ENCODE data around the gene CNPY3. TPM values are rescaled to one million over a fixed set of nuclear protein-coding genes. Genes with fewer than 3 reads are reported as not detected.
A peak's percentile ranks its signal among the peaks of the same experiment; 100 is the strongest.

Gene CNPY3
- total and polyA plus RNA-seq, 2 of the 13 experiments (the other 11 are each of a cell fraction or from before 2014, with no cell fraction given) = 42.3 to 60.2 TPM

DNA sequence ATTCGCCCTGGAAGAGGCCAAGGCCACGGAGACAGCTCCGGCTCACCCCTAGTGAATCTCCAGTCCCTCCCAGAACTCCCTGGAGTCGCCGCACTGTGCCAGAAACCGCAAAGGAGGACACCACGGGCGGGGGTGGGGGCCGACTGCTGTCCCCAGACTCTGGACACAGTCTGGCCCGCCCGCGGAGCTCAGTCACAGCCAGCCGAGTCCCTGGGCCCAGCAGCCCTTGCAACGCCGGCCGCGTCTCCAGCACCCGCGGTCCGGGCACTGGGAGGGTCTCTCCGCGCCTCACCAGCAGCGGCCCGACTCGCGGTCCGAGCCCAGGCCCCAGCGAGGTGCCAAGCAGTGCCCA, 49.2 kb downstream of the CNPY3 start (continued):
- TF ChIP-seq, protein P1, sequence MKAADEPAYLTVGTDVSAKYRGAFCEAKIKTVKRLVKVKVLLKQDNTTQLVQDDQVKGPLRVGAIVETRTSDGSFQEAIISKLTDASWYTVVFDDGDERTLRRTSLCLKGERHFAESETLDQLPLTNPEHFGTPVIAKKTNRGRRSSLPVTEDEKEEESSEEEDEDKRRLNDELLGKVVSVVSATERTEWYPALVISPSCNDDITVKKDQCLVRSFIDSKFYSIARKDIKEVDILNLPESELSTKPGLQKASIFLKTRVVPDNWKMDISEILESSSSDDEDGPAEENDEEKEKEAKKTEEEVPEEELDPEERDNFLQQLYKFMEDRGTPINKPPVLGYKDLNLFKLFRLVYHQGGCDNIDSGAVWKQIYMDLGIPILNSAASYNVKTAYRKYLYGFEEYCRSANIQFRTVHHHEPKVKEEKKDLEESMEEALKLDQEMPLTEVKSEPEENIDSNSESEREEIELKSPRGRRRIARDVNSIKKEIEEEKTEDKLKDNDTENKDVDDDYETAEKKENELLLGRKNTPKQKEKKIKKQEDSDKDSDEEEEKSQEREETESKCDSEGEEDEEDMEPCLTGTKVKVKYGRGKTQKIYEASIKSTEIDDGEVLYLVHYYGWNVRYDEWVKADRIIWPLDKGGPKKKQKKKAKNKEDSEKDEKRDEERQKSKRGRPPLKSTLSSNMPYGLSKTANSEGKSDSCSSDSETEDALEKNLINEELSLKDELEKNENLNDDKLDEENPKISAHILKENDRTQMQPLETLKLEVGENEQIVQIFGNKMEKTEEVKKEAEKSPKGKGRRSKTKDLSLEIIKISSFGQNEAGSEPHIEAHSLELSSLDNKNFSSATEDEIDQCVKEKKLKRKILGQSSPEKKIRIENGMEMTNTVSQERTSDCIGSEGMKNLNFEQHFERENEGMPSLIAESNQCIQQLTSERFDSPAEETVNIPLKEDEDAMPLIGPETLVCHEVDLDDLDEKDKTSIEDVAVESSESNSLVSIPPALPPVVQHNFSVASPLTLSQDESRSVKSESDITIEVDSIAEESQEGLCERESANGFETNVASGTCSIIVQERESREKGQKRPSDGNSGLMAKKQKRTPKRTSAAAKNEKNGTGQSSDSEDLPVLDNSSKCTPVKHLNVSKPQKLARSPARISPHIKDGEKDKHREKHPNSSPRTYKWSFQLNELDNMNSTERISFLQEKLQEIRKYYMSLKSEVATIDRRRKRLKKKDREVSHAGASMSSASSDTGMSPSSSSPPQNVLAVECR (CRISPR knock-in tag; IDR thresholded peaks at IDR 0.05; ENCODE audit: borderline replicate concordance) = 0 out of 2 replicates have a peak, but pooled peaks have one; percentile 62
- TF ChIP-seq ZNF382 (CRISPR knock-in tag; IDR thresholded peaks at IDR 0.05; ENCODE audit: borderline replicate concordance) (no peak), SKIL (CRISPR knock-in tag; IDR thresholded peaks at IDR 0.05; ENCODE audit: borderline replicate concordance) (no peak), KDM6A (CRISPR knock-in tag; IDR thresholded peaks at IDR 0.05; ENCODE audit: low read depth) (no peak), ZNF704 (CRISPR knock-in tag; IDR thresholded peaks at IDR 0.05; ENCODE audit: borderline replicate concordance) (no peak), TBP (CRISPR knock-in tag; IDR thresholded peaks at IDR 0.05) (no peak), ZFP91 (CRISPR knock-in tag; IDR thresholded peaks at IDR 0.05; ENCODE audit: borderline replicate concordance) (no peak), CBFB (CRISPR knock-in tag; IDR thresholded peaks at IDR 0.05) (peak; percentile 16; the same call in 1 of the 2 replicates), ZNF513 (CRISPR knock-in tag; conservative IDR thresholded peaks at IDR 0.05) (no peak), ZNF556 (CRISPR knock-in tag; IDR thresholded peaks at IDR 0.05; ENCODE audit: borderline replicate concordance) (peak; percentile 16; the same call in 1 of the 2 replicates), YEATS4 (CRISPR knock-in tag; IDR thresholded peaks at IDR 0.05; ENCODE audit: borderline replicate concordance) (no peak), EHMT2 (IDR thresholded peaks at IDR 0.05; ENCODE audit: borderline replicate concordance, low read depth, low read length) (no peak), ZNF383 (CRISPR knock-in tag; IDR thresholded peaks at IDR 0.05; ENCODE audit: borderline replicate concordance) (0 out of 2 replicates have a peak, but pooled peaks have one; percentile 16), BRD4 (CRISPR knock-in tag; IDR thresholded peaks at IDR 0.05) (peak; percentile 19; the same call in 1 of the 2 replicates), ZNF724P (CRISPR knock-in tag; IDR thresholded peaks at IDR 0.05; ENCODE audit: borderline replicate concordance) (no peak), CREM (IDR thresholded peaks at IDR 0.05) (no peak), CREM (CRISPR knock-in tag; IDR thresholded peaks at IDR 0.05) (no peak)
- TF ChIP-seq, protein P2, sequence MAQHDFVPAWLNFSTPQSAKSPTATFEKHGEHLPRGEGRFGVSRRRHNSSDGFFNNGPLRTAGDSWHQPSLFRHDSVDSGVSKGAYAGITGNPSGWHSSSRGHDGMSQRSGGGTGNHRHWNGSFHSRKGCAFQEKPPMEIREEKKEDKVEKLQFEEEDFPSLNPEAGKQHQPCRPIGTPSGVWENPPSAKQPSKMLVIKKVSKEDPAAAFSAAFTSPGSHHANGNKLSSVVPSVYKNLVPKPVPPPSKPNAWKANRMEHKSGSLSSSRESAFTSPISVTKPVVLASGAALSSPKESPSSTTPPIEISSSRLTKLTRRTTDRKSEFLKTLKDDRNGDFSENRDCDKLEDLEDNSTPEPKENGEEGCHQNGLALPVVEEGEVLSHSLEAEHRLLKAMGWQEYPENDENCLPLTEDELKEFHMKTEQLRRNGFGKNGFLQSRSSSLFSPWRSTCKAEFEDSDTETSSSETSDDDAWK (CRISPR knock-in tag; IDR thresholded peaks at IDR 0.05) = no peak
